GM12873 (cell line): Measurements from ENCODE around the gene MAB21L4.

Experiments used
- TF ChIP-seq, protein P1 (sequence below): IDR thresholded peaks from 2 replicates; pipeline ENCODE4 v1.5.1; 2012; ENCODE audit warnings: low read depth, mild to moderate bottlenecking, moderate library complexity, low read length, control low read depth; ENCODE audit not compliant: insufficient read depth; ENCODE audit errors: missing control alignments

Gene MAB21L4

DNA sequence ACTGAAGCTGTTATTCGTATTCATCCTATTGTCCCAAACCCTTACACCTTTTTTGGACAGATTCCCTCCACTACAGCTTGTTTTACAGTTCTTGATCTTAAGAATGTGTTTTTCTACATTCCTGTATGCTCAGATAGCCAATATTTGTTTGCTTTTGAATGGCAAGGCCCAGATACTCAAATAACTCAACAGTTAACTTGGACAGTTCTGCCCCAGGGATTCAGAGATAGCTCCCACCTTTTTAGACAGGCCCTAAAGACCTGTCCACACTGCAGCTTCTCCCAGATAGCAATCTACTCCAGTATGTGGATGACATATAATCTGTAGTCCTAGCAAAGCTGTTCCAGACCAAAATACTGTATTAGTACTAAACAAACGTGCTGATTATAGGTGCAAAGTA, 34.4 kb downstream of the MAB21L4 start:
- TF ChIP-seq, protein P1, sequence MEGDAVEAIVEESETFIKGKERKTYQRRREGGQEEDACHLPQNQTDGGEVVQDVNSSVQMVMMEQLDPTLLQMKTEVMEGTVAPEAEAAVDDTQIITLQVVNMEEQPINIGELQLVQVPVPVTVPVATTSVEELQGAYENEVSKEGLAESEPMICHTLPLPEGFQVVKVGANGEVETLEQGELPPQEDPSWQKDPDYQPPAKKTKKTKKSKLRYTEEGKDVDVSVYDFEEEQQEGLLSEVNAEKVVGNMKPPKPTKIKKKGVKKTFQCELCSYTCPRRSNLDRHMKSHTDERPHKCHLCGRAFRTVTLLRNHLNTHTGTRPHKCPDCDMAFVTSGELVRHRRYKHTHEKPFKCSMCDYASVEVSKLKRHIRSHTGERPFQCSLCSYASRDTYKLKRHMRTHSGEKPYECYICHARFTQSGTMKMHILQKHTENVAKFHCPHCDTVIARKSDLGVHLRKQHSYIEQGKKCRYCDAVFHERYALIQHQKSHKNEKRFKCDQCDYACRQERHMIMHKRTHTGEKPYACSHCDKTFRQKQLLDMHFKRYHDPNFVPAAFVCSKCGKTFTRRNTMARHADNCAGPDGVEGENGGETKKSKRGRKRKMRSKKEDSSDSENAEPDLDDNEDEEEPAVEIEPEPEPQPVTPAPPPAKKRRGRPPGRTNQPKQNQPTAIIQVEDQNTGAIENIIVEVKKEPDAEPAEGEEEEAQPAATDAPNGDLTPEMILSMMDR = no peak

DNA sequence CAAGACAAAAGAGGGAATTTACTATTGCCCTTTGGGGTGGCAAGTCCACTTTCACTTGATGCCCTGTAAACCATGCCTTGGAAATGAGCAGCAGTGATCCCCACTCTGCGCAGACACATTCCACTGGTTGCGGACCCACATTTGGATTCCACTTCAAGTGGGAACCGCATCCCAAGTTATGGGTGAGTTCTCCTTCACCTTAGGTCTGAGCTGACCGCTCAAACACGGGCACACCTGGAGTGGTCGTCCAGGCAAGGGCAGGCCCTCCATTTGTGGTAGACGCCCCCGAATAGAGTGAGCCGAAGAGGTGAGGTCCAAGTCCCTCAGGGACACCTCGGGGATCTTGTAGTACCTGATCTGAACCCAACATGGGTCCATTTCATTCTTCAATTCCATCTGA, 37.1 kb downstream of the MAB21L4 start:
- TF ChIP-seq, protein P1 = no peak

DNA sequence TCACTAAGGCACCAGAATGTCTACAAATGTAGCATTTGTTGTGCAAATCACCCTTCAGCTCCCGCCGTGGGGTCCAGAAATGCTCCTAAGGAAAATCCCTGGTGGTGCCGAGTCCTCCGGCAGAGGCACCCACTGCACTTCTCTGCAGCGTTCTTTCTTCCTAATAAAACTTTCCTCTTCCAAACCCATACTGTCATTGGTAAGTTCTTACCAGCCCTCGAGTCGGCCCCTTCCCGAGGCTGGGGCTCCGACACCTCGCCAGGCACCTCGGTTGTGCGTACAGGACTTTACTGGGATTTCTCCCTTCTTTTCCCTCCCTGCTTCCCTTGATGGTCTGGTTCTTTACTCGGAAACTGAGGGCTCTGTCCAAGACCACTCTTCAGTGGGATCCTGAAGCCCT, 37.6 kb downstream of the MAB21L4 start:
- TF ChIP-seq, protein P1 = no peak

DNA sequence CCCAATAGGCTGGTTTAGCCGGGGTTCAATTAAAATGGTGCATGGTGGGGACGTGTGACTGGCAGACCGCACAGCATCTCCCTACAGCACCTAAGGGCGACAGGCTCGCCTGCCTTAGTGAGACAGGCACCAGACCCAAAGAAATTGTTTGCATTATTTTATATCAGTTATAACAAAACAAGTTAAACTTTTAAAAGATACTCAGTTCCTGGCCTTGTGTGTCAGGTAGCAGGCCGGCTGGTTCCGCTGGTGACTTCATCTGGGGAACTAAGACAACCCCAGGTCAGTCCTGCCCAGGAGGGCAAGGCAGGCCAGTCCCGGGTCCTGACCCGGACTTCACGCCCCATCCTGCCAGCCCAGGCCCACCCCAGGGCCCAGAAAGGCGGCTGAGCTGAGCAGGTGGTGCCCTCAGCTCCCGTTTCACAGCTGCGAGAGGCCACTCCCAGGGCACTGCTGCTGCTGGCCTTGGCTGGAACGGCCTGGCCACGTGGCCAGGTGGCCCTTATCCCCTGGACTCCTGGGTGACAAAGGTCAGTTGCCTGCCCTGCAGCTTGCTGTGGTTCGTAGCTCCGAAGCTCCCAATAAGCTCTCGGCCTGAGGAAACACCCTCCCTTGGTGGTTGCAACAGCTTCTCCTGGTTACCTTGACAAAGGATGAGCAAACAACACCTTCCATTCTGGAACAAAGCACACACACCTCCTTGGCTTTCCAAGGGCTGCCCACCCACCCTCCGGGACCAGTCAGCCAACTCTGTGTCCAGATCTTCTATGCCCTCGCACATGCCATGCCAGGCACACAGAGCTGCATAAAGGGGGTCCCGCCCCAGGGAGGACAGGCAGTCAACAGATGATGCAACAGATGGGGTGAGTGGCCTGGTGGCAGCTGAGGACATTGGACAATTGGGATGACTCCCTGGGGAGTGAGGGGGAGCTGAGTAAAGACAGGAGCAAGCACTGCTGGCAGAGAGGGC, 38.6 kb downstream of the MAB21L4 start:
- TF ChIP-seq, protein P1 = no peak

DNA sequence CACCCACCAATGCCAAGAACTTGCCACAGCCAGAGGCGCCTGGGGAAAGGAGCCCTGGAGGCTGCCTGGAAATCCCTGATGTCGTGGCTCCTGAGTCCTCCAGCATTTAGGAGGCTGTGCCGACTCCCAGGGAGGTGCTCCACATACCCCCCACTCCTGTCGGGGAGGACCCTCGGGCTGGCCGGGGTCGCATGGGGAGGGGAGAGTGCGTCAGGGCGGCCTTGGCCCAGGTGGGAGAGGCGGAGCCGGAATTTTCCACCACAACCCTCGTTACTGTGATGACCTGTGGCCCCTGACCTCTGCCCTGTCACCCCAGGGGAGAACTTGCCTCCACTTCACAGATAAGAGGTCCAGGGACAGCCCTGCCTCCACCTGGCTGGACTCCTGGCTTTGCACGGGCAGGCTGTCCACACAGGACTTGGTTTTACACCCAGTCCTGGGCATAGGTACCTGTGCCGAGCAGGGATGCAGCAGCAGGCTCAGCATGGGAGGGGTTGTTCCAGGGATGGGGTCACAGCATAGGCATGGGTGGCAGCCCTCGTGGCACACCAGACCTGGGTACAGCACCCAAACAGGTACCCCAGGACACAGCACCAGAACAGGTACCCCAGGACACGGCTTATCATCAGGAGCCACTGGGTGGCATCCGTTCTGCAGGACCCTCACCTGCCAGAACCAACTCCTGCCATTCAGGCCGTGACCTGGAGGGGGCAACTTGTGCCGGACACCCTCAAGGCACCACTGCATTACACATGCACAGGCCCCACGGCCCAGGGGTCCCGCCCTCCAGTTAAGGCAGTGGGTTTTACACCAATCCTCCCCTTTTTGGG, 39.6 kb downstream of the MAB21L4 start:
- TF ChIP-seq, protein P1 = peak; percentile 43

DNA sequence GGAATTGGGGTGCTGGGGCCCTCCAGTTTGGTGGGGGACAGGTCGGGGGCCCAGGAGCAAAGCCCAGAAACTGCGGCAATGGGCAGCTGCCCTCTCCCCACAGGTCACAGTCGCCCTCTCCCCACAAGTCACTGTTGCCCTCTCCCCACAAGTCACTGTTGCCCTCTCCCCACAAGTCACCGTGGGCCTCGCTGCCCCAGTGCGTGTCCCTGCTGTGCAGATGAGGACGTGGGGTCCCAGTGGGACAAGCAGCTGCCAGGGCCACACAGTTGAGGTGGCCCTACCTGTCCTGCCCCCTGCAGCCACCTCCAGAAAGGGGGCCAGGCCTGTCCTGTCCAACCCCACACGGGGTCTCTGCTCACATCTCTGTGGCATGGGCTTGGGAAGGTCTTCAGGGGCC, 40.3 kb downstream of the MAB21L4 start:
- TF ChIP-seq, protein P1 = no peak

DNA sequence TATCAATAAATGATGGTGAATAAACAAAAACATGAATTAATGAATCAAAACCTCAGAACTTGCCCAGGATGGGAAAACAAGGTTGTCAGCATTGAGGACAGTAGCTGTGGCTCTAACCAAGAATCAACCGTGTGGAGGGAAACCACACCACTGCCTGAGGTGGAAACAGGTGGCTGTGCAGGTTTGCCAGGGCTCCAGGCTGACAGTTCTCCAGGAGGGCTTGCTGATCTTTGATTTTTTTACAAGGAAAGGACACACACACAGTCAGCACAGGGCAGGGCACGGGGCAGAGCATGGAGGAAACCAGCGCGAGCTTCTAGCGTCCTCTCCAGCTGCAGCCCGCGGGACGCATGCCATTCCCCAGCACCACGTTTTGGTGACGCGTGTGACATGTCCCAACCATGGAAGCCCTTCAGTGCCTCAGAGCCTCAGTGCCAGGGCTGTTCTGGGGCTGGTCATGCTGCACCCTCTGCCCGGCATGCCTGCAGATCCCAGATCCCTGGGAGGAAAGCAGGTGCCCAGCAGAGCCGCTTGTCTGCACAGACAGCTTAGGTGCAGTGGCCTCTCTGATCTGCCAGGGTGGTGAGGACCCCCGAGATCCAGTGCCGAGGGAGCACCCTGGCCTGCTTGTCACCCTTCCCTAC, 43.2 kb downstream of the MAB21L4 start:
- TF ChIP-seq, protein P1 = no peak
